Smooth muscle cell (in vitro differentiated cells): ENCODE results near the gene FOXN4. TPM values are rescaled to one million over a fixed set of nuclear protein-coding genes. Genes with fewer than 3 reads are reported as not detected.

Experiments
- DNase-seq: peaks from one replicate; lab custom pipeline; 2025; ENCODE audit not compliant: unreplicated experiment; lab: John Stamatoyannopoulos, UW
- H2AFZ ChIP-seq: fragments of 200-600 bp; sonication (generic); 2 replicates; pipeline ENCODE4 v1.6.0; 2016; ENCODE audit warnings: antibody characterized with exemption, low read depth, mild to moderate bottlenecking
- H3F3A ChIP-seq: fragments of 200-600 bp; sonication (generic); 2 replicates; pipeline ENCODE4 v1.6.0; 2017; ENCODE audit warnings: antibody characterized with exemption, low read depth
- H3K27ac ChIP-seq: fragments of 200-600 bp; sonication (generic); 2 replicates; pipeline ENCODE4 v1.5.1; 2016; ENCODE audit warnings: low read depth, mild to moderate bottlenecking
- H3K27me3 ChIP-seq: fragments of 200-600 bp; sonication (generic); 2 replicates; pipeline ENCODE4 v1.6.1; 2016; ENCODE audit warnings: low read depth, mild to moderate bottlenecking
- H3K36me3 ChIP-seq: fragments of 200-600 bp; sonication (generic); 2 replicates; pipeline ENCODE4 v1.5.1; 2016; ENCODE audit warnings: low read depth
- H3K4me1 ChIP-seq: fragments of 200-600 bp; sonication (generic); 2 replicates; pipeline ENCODE4 v1.5.1; 2016; ENCODE audit warnings: low read depth
- H3K4me2 ChIP-seq: fragments of 200-600 bp; sonication (generic); 2 replicates; pipeline ENCODE4 v1.6.0; 2016; ENCODE audit warnings: mild to moderate bottlenecking
- H3K4me3 ChIP-seq: fragments of 200-600 bp; sonication (generic); 2 replicates; pipeline ENCODE4 v1.5.1; 2016; ENCODE audit warnings: mild to moderate bottlenecking
- H3K79me2 ChIP-seq: fragments of 200-600 bp; sonication (generic); 2 replicates; pipeline ENCODE4 v1.6.0; 2016; ENCODE audit warnings: low read depth, mild to moderate bottlenecking
- H3K9ac ChIP-seq: fragments of 200-600 bp; sonication (generic); 2 replicates; pipeline ENCODE4 v1.6.0; 2016; ENCODE audit warnings: low read depth
- H3K9me3 ChIP-seq: fragments of 200-600 bp; sonication (generic); replicated peaks from 2 replicates; pipeline ENCODE4 v1.5.1; 2016; ENCODE audit warnings: low read depth
- H4K20me1 ChIP-seq: fragments of 200-600 bp; sonication (generic); 2 replicates; pipeline ENCODE4 v1.6.0; 2016; ENCODE audit warnings: low read depth
- CTCF ChIP-seq: fragments of 200-600 bp; sonication (generic); IDR thresholded peaks from 2 replicates; pipeline ENCODE4 v1.5.1; 2017; ENCODE audit warnings: borderline replicate concordance, mild to moderate bottlenecking, antibody characterized with exemption; ENCODE audit not compliant: insufficient read depth, poor library complexity, severe bottlenecking
- WGBS: methylation state at CpG from one replicate; pipeline ENCODE4 v1.1.7; 2016; ENCODE audit warnings: low lambda C conversion rate; 5-methylcytosine and 5-hydroxymethylcytosine counted together
- polyA plus RNA-seq: library from polyadenylated mRNA; unstranded; fragments of >200 nt; fragmentation: Nextera tagmentation; extraction: Ambion mirVana; gene quantifications from 2 replicates; pipeline ENCODE4 v1.2.1, GENCODE V29; 2016
- total RNA-seq: library from RNA; depleted of rRNA; stranded (reverse); fragments of >200 nt; gene quantifications from 2 replicates; pipeline ENCODE4 v1.2.3, GENCODE V29; 2014

Gene FOXN4
- total and polyA plus RNA-seq, 2 experiments from 2014 or later = not detected

DNA sequence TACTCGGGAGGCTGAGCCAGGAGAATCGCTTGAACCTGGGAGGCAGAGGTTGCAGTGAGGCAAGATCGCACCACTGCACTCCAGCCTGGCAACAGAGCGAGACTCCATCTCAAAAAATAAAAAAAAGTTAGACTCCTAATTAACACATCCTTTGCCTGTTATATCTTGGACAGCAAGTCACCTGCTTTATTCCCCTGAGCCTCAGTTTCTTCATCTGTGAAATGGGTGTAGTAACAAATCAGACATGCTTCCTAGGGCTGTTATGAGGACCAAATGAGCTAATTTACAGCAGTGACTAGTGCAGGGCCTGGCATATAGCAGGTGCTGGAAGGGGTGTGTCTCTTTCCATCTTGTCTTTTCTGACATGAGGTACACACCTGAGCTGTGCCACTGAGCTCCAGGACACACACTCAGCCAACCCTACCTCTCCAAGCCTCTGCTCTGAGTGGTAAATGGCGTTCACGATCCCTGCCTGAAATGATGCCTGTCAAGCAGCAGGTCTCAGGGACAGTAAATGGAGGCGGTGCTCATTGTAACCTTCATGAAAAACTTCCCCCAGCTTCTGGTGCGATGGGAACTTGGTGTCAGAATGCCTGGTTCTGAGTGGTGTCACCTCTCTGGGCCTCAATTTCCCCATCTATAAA lies 31.7 kb downstream of the FOXN4 start:
- Histone ChIP-seq H3K4me2 (no peak overlapping the region), H3K4me1 (no peaks in the 10 kb centered on the region), H3K36me3 (no peaks in the 10 kb centered on the region), H4K20me1 (no peaks in the 10 kb centered on the region), H3K27me3 (peaks cover 13% of the 10 kb centered on the region), H3F3A (no peaks in the 10 kb centered on the region), H3K4me3 (no peak overlapping the region), H3K9ac (no peak overlapping the region), H3K27ac (no peak overlapping the region), H3K9me3 (no peaks in the 10 kb centered on the region), H3K79me2 (no peaks in the 10 kb centered on the region), H2AFZ (no peak overlapping the region)
- DNase-seq = no peak
- 97% methylated on average over 8 of the region's 8 CpGs for WGBS
- no peak for TF ChIP-seq CTCF

- Histone ChIP-seq H3K4me2 (no peak overlapping the region), H3K27ac (no peak overlapping the region), H3F3A (no peaks in the 10 kb centered on the region), H3K9me3 (no peaks in the 10 kb centered on the region), H3K36me3 (no peaks in the 10 kb centered on the region), H3K27me3 (peaks cover 19% of the 10 kb centered on the region), H4K20me1 (no peaks in the 10 kb centered on the region), H3K9ac (no peak overlapping the region), H3K4me3 (no peak overlapping the region), H3K79me2 (no peaks in the 10 kb centered on the region), H3K4me1 (no peaks in the 10 kb centered on the region), H2AFZ (no peak overlapping the region)
- TF ChIP-seq CTCF = no peak
- WGBS = 91% methylated on average over 5 of the region's 5 CpGs
- DNase-seq = no peak
Observed at GRCh38 chr12:109276160-109276559, 32.9 kb downstream of the FOXN4 start.

GRCh38 chr12:109275173-109275572 lies 33.9 kb downstream of the FOXN4 start:
- no peak overlapping the region for H2AFZ ChIP-seq
- WGBS = 82% methylated on average over 4 of the region's 4 CpGs

More at GRCh38 chr12:109275173-109275572, 33.9 kb downstream of the FOXN4 start:
- no peak for DNase-seq
- Histone ChIP-seq H3K36me3 (no peaks in the 10 kb centered on the region), H4K20me1 (no peaks in the 10 kb centered on the region), H3F3A (no peaks in the 10 kb centered on the region), H3K27ac (no peak overlapping the region), H3K4me2 (no peak overlapping the region), H3K4me1 (no peaks in the 10 kb centered on the region), H3K27me3 (peaks cover 20% of the 10 kb centered on the region), H3K4me3 (no peak overlapping the region), H3K79me2 (no peaks in the 10 kb centered on the region), H3K9ac (no peak overlapping the region), H3K9me3 (no peaks in the 10 kb centered on the region)
- no peak for TF ChIP-seq CTCF
